Erythroblast (primary cell): Measurements from ENCODE around the gene CFAP99.
"Not testable (repeated sequence)": the region's sequence is repeated elsewhere in the genome, so short reads cannot be mapped to it uniquely, and the experiment has no call there.

Experiments used
- GATA1 ChIP-seq: IDR thresholded peaks from 2 replicates; pipeline ENCODE4 v1.6.1; 2011; ENCODE audit warnings: low read depth, mild to moderate bottlenecking, control low read depth, low read length, moderate library complexity
- POLR2A ChIP-seq: IDR thresholded peaks from 2 replicates; pipeline ENCODE4 v1.6.1; 2011; ENCODE audit warnings: mild to moderate bottlenecking, low read length

- not testable (repeated sequence) for TF ChIP-seq POLR2A, GATA1
These were observed 46.8 kb downstream of the CFAP99 start for GRCh38 chr4:2465544-2465943.
